NK-92 (cell line): Measurements from ENCODE around the gene LSM11.

Source experiments
- DNase-seq: peaks from one replicate; lab custom pipeline; 2025; ENCODE audit not compliant: unreplicated experiment; lab: John Stamatoyannopoulos, UW

LSM11 gene

GRCh38 chr5:157732596-157733262, 10.8 kb upstream of the LSM11 start:
- no peak for DNase-seq

- no peak for DNase-seq
Measured at GRCh38 chr5:157734436-157734835, 9.1 kb upstream of the LSM11 start.

- DNase-seq, result no peak
Measured at GRCh38 chr5:157735991-157736390, 7.5 kb upstream of the LSM11 start.

- no peak for DNase-seq
Measured at GRCh38 chr5:157739388-157740228, 3.9 kb upstream of the LSM11 start.

- no peak for DNase-seq
Measured at GRCh38 chr5:157740229-157740610, 3.3 kb upstream of the LSM11 start.

- DNase-seq, result no peak
Measured at GRCh38 chr5:157741131-157741530, 2.4 kb upstream of the LSM11 start.

- DNase-seq, result no peak
Measured at GRCh38 chr5:157744051-157745011, 819 bp downstream of the LSM11 start.

- no peak for DNase-seq
Measured at GRCh38 chr5:157745041-157745456, 1.5 kb downstream of the LSM11 start.

GRCh38 chr5:157747173-157747740, 3.7 kb downstream of the LSM11 start:
- no peak for DNase-seq

GRCh38 chr5:157747766-157748700, 4.5 kb downstream of the LSM11 start:
- DNase-seq, result no peak

GRCh38 chr5:157748760-157749461, 5.4 kb downstream of the LSM11 start:
- no peak for DNase-seq

- no peak for DNase-seq
Measured at GRCh38 chr5:157749462-157749799, 5.9 kb downstream of the LSM11 start.

GRCh38 chr5:157750320-157750719, 6.8 kb downstream of the LSM11 start:
- DNase-seq, result no peak

- no peak for DNase-seq
Measured at GRCh38 chr5:157756122-157756521, 12.6 kb downstream of the LSM11 start.

GRCh38 chr5:157758706-157759105, 15.2 kb downstream of the LSM11 start:
- DNase-seq, result no peak

- DNase-seq, result no peak
Measured at GRCh38 chr5:157761690-157762621, 18.4 kb downstream of the LSM11 start.

GRCh38 chr5:157764531-157764930, 21.0 kb downstream of the LSM11 start:
- no peak for DNase-seq

- no peak for DNase-seq
Measured at GRCh38 chr5:157766442-157766841, 22.9 kb downstream of the LSM11 start.
